Activated CD4-positive, CD25-positive, alpha-beta regulatory T cell treated with anti-CD3 and anti-CD28 coated beads, Interleukin-2, amount 50 U/mL, for 72 hours (primary cell): Measurements from ENCODE around the gene PLA2R1.
"Not testable (repeated sequence)": the region's sequence is repeated elsewhere in the genome, so short reads cannot be mapped to it uniquely, and the experiment has no call there.

Experiments
- DNase-seq: peaks from one replicate; pipeline ENCODE4 v3.0.0; 2021

PLA2R1 gene

DNA sequence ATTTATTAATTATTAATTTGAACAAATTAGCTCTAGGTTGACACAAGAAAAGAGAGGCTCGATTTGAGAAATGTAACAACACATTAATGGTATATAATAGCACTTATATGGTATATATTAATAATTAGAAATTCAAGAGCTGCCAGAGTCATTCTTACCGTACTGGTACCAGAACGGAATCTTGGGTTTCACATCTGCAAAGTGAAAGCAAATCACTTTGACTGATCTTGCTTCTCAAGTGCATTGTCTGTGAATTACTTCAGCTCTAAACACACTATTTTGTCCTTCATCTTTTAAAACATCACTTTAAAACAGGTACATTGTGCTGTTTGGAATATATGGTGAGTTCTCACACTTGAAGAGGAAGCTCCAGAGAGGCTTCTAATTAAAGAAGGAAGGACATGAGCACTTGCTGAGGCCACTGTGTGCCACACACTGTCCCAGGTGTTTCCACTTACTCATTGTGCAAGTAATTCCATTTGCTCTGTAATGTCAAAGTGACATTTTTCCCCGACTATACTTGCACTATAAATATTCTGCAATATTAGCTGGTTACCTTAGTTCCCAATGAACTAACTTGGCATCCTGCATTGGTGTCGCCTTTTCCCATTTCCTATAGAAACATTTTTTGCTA, 85.8 kb downstream of the PLA2R1 start:
- DNase-seq: no peak

DNA sequence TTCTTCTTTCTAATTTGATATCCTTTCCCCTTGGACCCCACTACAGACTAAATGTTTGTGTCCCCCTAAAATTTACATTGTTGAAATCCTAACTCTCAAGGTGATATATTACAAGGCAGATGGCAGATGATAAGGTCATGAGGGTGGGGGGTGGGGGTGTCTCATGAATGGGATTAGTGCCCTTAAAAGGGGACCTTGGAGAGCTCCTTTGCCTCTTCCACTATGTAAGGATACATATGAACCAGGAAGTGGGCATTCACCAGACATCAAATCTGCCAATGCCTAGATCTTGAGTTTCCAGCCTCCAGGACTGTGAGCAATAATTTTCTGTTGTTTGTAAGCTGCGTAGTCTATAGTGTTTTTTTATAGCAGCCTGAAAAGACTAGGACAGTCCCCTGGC, 89.1 kb downstream of the PLA2R1 start:
- DNase-seq: no peak

DNA sequence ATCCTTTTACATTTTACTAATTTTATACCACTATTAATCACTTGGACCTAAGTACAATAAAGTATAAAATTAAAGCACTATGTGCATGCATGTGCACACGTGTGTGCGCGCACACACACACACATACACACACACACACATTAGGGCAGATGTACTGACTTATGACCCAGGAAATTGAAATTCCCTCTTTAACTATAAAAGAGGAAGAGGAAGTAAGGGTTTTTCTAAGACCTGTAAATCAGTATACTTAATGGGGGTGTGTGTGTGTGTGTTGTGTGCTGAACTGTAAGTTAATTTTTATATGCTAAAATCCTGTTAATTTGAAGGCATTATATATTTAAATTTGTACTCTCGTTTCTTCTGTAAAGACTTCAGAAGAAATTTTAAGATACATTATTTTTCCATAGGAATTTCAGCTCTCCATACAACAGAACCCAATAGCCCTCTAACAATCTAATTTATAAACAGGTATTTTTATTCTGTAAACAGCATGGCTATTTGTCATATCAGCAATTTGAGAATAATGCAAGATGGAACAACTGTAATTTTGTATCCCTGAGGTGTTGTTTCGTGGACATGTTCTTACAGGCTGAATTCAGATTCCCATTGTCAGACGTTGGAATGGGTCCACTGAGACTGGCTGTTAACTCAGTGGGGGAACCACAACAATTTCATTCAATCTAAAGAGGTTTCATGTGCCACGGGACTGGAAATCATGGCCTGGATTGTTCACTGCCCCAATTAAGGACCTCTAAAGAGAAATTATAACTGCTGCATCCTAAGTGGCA, 90.9 kb downstream of the PLA2R1 start:
- DNase-seq: no peak

DNA sequence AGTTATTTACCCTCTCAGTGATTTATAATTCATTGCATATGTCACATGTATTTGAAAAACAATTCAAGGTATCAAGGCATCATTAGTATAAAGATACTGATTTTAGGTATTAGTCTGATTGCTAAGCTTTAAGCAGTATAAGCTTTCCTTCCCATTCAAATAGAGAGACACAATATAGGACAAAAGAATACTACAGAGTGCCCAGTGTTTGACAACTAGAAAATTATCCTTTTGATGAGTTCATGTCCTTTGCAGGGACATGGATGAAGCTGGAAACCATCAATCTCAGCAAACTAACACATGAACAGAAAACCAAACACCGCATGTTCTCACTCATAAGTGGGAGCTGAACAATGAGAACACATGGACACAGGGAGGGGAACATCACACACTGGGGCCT, 91.9 kb downstream of the PLA2R1 start:
- not testable (repeated sequence) for DNase-seq

DNA sequence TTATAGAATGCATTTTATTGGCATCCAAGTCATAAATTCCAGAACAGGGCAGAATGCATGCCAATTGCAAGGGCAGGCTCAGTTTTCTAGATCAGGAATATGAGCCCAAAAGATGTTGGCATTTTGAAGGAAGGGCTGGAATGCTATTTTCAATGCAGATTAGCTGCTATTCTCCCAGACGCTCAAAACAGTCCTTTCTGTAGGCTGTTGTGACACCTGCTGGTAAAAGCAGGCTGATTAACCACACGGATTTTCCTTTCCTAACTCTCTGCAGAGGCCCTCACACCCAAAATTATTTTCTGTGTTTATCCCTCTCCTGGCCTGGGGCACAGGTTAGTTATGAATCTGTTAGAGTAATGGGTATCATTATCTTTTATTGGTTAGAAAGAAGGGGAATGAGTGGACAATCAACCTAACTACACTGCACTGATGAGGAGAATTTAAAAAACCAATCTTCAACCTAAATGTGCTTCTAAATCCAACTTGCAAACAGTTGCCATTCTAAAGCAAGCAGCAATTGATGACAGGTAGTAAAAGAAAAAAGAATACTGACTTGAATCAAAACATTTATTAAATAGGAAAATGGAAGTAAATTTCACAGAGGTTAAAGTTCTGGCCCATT, 94.0 kb downstream of the PLA2R1 start:
- no peak for DNase-seq

DNA sequence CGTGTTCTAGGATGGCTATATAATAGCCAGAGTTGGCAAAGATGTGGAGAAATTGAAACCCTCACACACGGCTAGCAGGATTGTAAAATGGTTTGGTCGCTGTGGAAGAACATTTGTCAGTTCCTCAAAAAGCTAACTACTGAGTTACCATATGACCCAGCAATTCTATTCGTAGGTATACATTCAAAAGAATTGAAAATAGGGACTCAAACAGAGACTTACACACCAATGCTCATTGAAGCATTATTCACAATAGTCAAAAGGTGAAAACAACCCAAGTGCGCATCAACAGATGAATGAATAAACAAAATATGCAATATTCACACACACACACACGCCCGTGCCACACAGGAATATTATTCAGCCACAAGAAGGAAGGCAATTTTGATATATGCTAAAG, 98.7 kb downstream of the PLA2R1 start:
- DNase-seq: no peak

DNA sequence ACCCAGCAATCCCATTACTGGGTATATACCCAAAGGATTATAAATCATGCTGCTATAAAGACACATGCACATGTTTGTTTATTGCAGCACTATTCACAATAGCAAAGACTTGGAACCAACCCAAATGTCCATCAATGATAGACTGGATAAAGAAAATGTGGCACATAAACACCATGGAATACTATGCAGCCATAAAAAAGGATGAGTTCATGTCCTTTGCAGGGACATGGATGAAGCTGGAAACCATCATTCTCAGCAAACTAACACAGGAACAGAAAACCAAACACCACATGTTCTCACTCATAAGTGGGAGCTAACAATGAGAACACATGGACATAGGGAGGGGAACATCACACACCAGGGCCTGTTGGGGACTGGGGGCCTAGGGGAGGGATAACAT, 99.9 kb downstream of the PLA2R1 start:
- not testable (repeated sequence) for DNase-seq

DNA sequence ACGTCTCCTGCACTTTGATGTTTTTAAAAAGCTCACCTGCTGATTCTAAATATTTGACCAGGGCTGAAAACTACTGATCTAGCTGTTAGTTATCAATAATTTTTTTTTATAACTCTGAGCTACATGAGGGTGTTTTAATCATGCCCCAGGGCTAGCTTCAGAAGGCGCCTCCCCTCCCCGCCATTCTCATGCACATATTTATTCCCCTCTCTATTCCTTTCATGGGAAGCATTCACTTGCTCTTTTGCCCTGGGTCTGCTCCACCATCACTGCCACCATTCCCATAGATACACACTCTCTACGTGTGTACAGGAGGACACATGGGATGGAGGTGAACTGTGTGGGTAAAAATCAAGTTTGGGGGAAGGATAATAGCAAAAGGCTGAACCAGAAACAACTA, 101.0 kb downstream of the PLA2R1 start:
- DNase-seq: no peak

DNA sequence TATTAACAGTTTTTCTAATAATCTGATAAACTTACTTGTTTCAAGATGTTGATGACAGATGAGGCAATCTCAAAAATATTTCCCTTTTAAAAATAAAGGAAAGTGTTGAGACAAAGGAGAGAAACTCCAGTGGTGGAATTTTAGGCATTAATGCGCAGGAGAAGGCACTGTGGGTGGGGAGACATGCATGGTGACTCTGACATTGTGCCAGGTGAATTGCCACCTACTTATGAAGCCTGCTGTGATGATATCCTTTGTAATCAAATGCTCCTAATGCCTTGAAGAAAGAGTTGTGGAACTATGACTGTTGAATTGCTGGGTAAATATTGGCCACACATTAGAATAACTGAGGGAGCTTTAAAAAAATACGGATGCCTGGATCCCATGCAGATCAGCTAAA, 101.4 kb downstream of the PLA2R1 start:
- no peak for DNase-seq

DNA sequence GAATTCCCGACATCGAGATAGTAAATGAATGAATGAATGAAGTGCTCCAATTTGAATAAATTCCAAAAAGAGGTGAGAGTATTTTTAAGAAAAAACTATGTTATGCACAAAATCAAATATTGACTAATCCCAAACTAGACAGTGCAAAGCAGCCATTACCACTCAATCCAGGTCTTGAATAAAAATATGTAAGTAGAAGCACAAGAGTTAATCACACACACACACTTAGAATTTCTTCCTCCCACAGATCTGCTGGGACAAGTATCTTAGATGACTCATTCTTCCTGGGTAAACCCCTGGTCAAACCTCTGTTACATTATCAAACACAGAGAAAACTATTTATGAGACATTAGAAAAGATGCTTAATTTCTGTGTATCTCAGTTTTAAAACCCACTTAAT, 102.0 kb downstream of the PLA2R1 start:
- DNase-seq: no peak

DNA sequence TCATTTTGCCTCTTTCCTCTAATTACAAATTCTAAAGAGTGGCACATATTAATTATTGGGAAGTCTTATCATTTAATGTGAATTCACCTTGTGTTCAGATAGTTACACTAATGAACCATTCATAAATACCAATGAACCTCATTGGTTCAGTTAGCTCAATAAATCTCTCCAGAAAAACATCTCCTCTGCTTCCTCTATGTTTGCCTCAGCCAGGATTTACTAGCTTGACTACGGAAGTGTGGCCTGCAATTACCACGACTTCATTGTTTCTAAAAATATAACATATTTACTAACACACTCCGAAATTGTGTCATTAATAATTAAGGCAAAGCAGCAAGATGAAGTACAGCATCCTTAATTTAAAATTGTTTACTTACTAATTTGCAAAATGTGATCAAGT, 103.3 kb downstream of the PLA2R1 start:
- DNase-seq: no peak

DNA sequence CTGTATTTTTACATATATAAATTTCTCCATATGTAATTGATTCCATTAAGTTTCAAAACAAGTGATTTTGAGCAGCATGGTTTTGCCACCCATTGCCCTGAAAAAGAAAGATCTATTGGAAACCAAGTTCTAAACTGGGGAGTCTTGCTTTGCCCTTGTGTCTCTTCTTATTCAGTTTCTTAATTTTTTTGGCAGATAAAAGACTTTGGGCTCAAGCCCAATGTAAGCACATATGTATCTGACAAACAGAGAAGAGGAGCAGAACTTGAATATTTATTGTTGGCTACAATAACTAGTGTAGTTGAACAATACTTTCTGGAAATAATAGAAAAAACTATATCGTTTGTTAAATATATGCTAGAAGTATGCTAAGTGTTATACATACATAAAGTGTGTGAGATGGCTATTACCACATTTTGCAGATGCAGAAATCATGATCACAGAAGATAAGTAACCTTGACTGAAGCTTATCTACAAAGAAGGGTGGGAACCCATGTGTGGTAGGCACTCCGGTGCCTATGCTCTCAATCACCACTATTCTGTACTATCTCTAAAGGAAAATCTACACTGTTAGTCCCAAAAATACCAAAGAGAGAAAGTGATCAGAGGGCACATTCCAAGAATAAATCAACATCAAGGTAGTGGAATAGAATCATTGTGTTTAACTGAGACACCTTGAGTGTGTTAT, 109.1 kb downstream of the PLA2R1 start:
- DNase-seq: no peak

DNA sequence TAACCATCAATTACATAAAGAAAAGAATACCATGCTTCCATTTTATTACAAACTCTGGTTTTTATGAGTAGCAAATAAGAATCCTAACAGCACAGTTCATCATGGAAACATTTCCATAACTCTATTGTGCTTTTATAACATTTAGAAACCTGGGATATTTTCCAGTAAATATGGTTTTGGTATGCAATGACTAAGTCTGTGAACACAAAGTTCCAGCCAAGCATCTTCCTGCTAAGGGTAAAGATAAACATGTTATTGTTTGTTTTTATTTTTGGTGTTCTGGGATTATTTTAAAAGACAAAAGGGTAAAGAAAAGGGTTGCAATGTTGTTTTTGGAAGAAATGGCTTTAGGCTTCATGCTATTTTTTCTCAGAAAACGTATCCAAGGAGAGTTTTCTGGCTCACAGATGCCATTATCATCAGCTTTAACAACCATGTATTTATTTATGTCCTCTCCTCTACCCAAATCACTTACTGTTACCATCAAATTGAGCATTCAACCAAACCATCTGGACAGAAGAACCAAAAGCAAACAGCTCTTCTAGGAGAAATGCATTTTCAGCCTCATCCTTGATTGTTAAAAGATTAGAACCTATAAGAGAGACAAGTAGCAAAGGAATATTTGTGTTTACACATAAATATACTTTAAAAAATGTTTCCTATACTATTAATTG, 116.0 kb downstream of the PLA2R1 start:
- no peak for DNase-seq

DNA sequence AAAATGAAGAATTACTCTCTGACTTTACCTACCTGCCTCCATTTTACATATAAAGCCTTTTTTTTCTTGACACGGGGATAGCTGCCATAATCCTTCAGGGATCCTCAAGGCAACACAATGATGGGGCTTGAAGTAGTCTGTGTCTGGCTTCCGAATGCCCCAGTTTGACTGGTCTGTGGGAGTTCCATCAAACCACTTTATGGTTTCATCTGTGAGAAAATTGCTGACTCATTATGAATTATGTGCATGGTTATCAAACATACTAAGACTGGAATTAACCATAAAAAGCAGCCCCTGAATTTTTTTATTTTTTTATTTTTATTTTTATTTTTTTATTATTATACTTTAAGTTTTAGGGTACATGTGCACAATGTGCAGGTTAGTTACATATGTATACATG, 117.5 kb downstream of the PLA2R1 start:
- no peak for DNase-seq

DNA sequence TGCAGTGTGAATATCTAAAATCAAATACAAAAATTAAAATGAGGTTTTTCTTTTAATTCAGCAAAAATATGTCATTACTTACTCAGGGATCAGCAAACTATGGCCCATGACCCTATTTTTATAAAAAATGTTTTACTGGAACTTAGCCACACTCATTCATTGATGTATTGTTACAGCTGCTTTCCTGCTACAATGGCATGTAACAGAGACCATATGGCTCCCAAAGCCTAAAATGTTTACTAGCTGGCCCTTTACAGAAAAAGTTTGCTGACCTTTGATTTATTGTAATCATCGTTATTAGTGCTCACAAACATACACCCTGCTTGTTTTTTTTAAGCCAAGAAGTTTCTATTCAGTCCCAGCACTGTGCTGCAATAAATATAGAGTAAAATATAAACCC, 120.3 kb downstream of the PLA2R1 start:
- DNase-seq: no peak

DNA sequence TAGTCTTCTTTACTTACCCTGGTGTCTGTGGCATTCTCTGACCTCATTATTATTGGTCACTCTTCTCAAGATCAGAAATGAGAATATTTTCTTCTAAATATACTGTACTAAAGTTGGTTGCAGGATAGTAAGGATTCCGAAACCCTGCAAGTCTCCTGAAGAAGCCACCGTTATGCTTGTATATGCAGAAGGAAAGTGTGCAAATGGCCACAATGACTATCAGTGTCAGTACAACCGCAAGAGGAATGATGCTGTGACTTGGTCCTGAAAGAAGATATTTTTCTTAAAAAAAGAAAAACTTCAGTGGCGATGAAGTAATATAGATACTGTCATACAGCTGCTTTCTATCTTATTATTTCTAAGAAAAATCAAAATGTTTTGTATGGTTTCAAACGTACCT, 120.7 kb downstream of the PLA2R1 start:
- no peak for DNase-seq

DNA sequence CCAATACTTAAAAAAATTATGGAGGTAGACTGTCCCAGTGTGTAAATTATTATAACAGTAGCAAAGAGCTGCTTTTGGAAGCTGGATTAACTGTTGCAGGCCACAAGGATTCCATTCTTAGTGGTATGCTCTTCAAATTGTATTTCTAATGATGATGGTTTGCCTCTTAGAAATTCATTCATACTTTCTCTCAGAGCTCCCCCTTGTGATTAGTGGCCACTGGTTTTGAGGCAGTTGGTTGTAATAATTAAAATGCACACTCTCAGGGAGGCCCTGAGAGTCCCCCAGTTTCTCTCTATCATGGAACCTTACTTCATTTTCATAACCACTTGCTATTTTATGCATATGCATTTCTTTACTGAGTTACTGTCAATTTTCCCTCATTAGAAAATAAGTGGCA, 122.5 kb downstream of the PLA2R1 start:
- DNase-seq: no peak

DNA sequence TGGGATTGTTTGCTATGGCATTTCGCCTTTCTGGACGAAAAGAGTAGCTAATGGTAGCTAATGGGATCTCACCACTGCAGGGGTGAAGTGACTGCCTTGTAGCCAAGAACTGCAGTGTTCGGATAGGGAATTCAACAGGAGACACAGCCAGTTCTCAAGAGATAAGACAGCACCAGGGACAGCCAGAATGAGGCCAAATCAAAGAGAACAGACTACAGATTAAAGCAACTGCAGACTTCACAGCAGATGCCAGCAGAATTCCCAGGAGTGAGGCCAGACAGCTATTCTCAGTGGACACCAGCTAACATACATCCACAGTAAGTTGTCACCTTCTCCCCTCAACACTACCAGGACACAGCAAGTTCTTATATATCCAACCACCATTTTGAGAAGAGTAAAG, 124.0 kb downstream of the PLA2R1 start:
- DNase-seq: no peak

DNA sequence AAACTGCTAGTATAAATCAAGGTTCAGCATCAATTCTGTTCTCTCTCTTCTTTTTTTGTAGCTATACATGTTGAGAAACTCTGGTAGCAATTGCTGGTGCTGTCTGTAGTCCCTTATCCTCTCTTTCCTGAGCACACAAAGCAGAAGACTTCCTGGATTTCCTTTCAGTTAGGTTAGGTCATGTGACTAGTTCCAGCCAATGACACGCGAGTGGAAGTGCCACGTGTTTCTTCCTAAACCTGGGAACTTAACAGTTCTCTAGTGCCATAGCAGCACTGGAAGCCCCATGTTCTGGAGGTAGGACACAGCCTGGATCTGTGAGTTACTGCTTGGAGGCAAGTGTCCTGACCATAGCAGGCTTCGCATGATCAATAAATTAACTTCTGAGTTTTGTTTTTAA, 125.9 kb downstream of the PLA2R1 start:
- peak; percentile 40 for DNase-seq

DNA sequence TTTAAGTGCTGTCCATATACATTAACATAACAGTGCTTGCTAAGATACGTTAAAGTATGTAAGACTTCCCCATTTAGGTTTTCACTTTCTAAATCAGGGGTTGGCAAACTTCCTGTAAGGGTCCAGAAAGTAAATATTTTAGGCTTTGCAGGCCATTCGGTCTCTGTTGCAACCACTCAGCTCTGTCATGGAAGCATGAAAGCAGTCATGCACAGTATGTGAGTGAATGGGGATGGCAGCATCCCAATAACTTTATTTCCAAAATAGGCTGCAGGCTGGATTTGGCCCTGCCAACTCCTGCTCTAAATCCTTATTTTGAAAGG, 128.7 kb downstream of the PLA2R1 start:
- DNase-seq: no peak

DNA sequence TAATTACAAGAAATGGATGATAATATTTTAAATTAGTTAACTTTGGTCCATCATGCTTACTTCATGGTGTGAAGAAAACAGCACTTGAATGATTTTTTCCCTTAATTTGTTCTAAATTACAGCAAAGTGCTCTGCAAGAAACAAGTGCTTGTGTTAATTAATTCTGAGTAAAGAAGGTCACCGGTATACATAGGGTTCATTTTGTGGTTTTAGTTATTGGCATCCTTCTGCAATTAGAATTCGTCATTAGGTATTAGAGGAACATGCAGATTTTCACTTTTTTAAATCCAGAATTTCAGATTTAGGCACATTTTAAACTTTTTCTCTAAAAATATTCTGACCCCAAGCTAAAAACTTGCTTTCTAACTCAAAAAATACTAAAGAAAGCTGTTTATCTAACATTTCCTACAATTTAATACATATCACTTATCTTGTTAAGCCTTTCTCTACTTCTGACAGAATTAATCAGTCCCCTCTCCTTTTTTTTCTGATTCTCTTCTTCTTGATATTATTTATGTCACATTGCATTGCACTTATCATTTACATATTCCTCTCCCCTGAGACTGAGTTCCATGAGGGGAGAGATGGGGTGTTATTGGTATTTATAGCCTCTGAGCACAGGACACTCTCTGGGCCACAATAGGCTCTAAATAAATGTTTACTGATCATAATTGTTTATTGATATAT, 129.2 kb downstream of the PLA2R1 start:
- no peak for DNase-seq

DNA sequence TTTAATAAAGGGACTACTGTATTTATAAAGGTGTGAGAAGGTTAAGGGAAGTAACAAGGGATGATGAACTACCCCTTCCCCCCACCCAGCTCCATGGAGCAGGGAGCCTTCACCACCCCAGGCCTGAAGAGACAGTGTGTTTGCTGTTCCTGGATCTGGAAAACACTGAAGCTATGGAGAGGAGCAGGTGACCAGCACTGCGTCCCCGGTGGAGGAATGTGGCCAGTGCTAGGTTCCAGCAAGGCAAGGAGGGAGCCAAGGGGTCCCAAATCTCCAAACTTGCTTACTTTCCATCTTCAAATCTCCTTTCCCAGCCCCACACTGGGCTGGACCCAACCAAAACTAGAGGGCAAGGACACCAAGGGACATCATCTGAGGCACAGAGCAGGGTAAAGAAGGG, 135.7 kb downstream of the PLA2R1 start:
- DNase-seq: no peak

DNA sequence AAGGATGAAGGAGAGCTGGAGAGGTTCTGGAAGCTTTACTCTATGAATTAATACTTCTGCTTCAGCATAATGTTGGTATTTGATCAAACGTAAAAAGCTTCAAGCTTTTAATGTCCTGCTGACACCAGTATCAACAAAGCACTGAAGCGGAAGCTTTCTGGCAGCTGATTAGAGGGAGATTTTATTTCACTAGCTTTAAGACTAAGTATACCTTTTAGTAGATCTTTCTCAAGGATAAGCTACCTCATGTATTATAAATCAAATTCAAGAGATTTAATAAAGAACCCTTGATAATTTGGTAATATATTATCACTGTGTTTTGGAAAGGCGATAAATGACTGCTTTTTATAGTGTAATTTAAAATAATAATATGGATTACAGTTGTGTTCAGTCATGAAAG, 136.4 kb downstream of the PLA2R1 start:
- DNase-seq: no peak
